ENCODE results near the gene IFNGR2. TPM values are rescaled to one million over a fixed set of nuclear protein-coding genes. Genes with fewer than 3 reads are reported as not detected.

IFNGR2 gene
- total and polyA plus RNA-seq, 2 of the 8 experiments (the other 6 are each of a cell fraction or from before 2014, with no cell fraction given): 36.0 to 46.4 TPM

- H2BK20ac ChIP-seq (ENCODE audit: low read length): no peak overlapping the region
- H3K9ac ChIP-seq (replicated peaks in 1 of 4; ENCODE audit: extremely low read depth in 1 of 4, low read depth in 3 of 4, low read length in 3 of 4): no peak overlapping the region
- peaks cover 2 to 17% (median 9%) of the 10 kb centered on the region in 4 experiments; a peak in 6 of 8 replicates for H3K36me3 ChIP-seq (ENCODE audit: control insufficient read depth in 2 of 4, insufficient read depth in 4 of 4, low read length in 3 of 4)
- H2BK12ac ChIP-seq (ENCODE audit: low read depth, low read length): no peak overlapping the region
- POLR2A ChIA-PET (ENCODE audit: partially characterized antibody): interaction anchor here (1.1 to 1.5 kb wide), 2 partner anchors 8 to 10 kb away, joined by 3 read pairs; no protein-coding TSS in a partner anchor
- WGBS, 2 experiments (ENCODE audit: extremely low coverage in 1 of 2, insufficient coverage in 1 of 2, insufficient read length in 1 of 2, insufficient replicate concordance in 2 of 2, low coverage in 1 of 2, low lambda C conversion rate in 2 of 2, missing lambda C conversion rate in 1 of 2): 95% methylated on average over 11 of the region's 11 CpGs; no CpG with 5 or more reads in 1 of the 2 experiments
- H3K4me3 ChIP-seq (ENCODE audit: extremely low read depth in 1 of 4, insufficient read depth in 2 of 4, low read depth in 3 of 4, low read length in 4 of 4): no peak overlapping the region
- H3K27me3 ChIP-seq (replicated peaks in 1 of 4; ENCODE audit: control insufficient read depth in 3 of 4, extremely low read depth in 1 of 4, insufficient read depth in 3 of 4, low read length in 3 of 4): no peaks in the 10 kb centered on the region
- H3K4me2 ChIP-seq (ENCODE audit: insufficient read depth in 1 of 2, low read depth in 2 of 2, low read length in 2 of 2): no peak overlapping the region
- no peaks in the 10 kb centered on the region for H4K20me1 ChIP-seq (replicated peaks in 1 of 2; ENCODE audit: control insufficient read depth in 1 of 2, insufficient read depth in 2 of 2, low read length in 2 of 2)
- no peak overlapping the region for H3K23ac ChIP-seq (ENCODE audit: insufficient read length)
- H3K4ac ChIP-seq (replicated peaks; ENCODE audit: insufficient read length, low read depth, low read length): no peak overlapping the region
- H4K91ac ChIP-seq (replicated peaks; ENCODE audit: insufficient read length, low read length): no peak overlapping the region
- H2BK5ac ChIP-seq (ENCODE audit: low read depth, low read length): no peak overlapping the region
- H2BK120ac ChIP-seq (replicated peaks; ENCODE audit: low read depth, low read length): no peak overlapping the region
- H2AK5ac ChIP-seq (ENCODE audit: low read depth, low read length): no peak overlapping the region
- no peak for FAIRE-seq
- H3K56ac ChIP-seq (replicated peaks; ENCODE audit: insufficient read length, low read depth, low read length): no peak overlapping the region
- no peak overlapping the region for H3K27ac ChIP-seq (ENCODE audit: low read depth, low read length)
- H3K79me2 ChIP-seq (ENCODE audit: control insufficient read depth in 1 of 2, insufficient read depth in 2 of 2, low read length in 2 of 2): no peaks in the 10 kb centered on the region
- H3K9me3 ChIP-seq (ENCODE audit: insufficient read depth in 2 of 2, low read depth in 1 of 2, low read length in 1 of 2): no peaks in the 10 kb centered on the region
- no peak overlapping the region for H4K8ac ChIP-seq (ENCODE audit: extremely low read depth, insufficient read depth, low read length)
- no peak overlapping the region for H2AFZ ChIP-seq (ENCODE audit: low read length)
- H2BK15ac ChIP-seq (ENCODE audit: low read length): no peak overlapping the region
- TF ChIP-seq SIRT6 (IDR thresholded peaks at IDR 0.05; ENCODE audit: low read length): no peak
- TF ChIP-seq KDM1A (IDR thresholded peaks at IDR 0.05; ENCODE audit: borderline replicate concordance, low read length): no peak
- TF ChIP-seq E2F6 (IDR thresholded peaks at IDR 0.05): no peak
- TF ChIP-seq SP1 (IDR thresholded peaks at IDR 0.05; ENCODE audit: low read depth, low read length): no peak
- no peak for TF ChIP-seq PHF8 (conservative IDR thresholded peaks at IDR 0.05; ENCODE audit: low read depth, low read length)
- no peak for TF ChIP-seq NANOG (IDR thresholded peaks at IDR 0.05; ENCODE audit: insufficient read depth, low read depth, low read length, poor library complexity, severe bottlenecking)
- TF ChIP-seq ZNF274 (IDR thresholded peaks at IDR 0.05; ENCODE audit: borderline replicate concordance, extremely low read depth, low read length): no peak
- no peak overlapping the region for H4K5ac ChIP-seq (ENCODE audit: insufficient read length, low read depth, low read length)
- H3K23me2 ChIP-seq (ENCODE audit: low read depth, low read length): no peaks in the 10 kb centered on the region
- no peak overlapping the region for H3K18ac ChIP-seq (ENCODE audit: extremely low read depth, low read length)
- peaks cover 0 to 4% (median under 1%) of the 10 kb centered on the region in 4 experiments; a peak in 2 of 7 replicates for H3K4me1 ChIP-seq (replicated peaks in 1 of 4; ENCODE audit: control insufficient read depth in 3 of 4, insufficient read depth in 4 of 4, low read length in 3 of 4)
- no peak for DNase-seq (ENCODE audit: low read depth in 1 of 2, low spot score in 2 of 2)
- H3K14ac ChIP-seq (ENCODE audit: insufficient read length): no peak overlapping the region
- CTCF ChIA-PET (ENCODE audit: partially characterized antibody): interaction anchor here (0.6 to 1.8 kb wide), 4 partner anchors 8 to 78 kb away, joined by 3 to 5 read pairs (median 4); no protein-coding TSS in a partner anchor
- H3K79me1 ChIP-seq (ENCODE audit: low read depth, low read length): no peaks in the 10 kb centered on the region
Observed at GRCh38 chr21:33355996-33356395, 47.2 kb upstream of the IFNGR2 start.
